ENCODE data around the gene KLK7.

The KLK7 gene

GRCh38 chr19:50983625-50984292, at the start of gene KLK7:
KLK7 (minus strand) TSS chr19:50983917; CDS start chr19:50982399, 1,518 bp downstream.
- no peaks in the 10 kb centered on the region for H3K9me3 ChIP-seq (ENCODE audit: low read length)
- peaks cover 4% of the 10 kb centered on the region for H3K27me3 ChIP-seq (ENCODE audit: insufficient read depth, low read length)
- no peak within 1 kb of the TSS for H3K4me3 ChIP-seq (ENCODE audit: low read length)
- no peaks in the 10 kb centered on the region for H3K36me3 ChIP-seq (ENCODE audit: insufficient read depth, low read length)
- H3K4me1 ChIP-seq (ENCODE audit: insufficient read depth, low read length) = peaks cover 7% of the 10 kb centered on the region
- no peak within 1 kb of the TSS for H2AFZ ChIP-seq (ENCODE audit: low read depth, low read length)

- no peaks in the 10 kb centered on the region for H3K36me3 ChIP-seq (ENCODE audit: insufficient read depth, low read length)
- peaks cover 17% of the 10 kb centered on the region for H3K27me3 ChIP-seq (ENCODE audit: insufficient read depth, low read length)
These were observed 48.1 kb upstream of the KLK7 start for GRCh38 chr19:51031880-51032225.

GRCh38 chr19:51031220-51031879, 47.6 kb upstream of the KLK7 start:
- Histone ChIP-seq H3K4me1 (ENCODE audit: insufficient read depth, low read length) (no peaks in the 10 kb centered on the region), H2AFZ (ENCODE audit: low read depth, low read length) (no peak overlapping the region), H3K36me3 (ENCODE audit: insufficient read depth, low read length) (no peaks in the 10 kb centered on the region), H3K4me3 (ENCODE audit: low read length) (no peak overlapping the region), H3K27me3 (ENCODE audit: insufficient read depth, low read length) (peaks cover 22% of the 10 kb centered on the region), H3K9me3 (ENCODE audit: low read length) (no peaks in the 10 kb centered on the region)

More at GRCh38 chr19:51031880-51032225, 48.1 kb upstream of the KLK7 start:
- H3K4me3 ChIP-seq (ENCODE audit: low read length) = no peak overlapping the region
- H3K4me1 ChIP-seq (ENCODE audit: insufficient read depth, low read length) = no peaks in the 10 kb centered on the region
- no peak overlapping the region for H2AFZ ChIP-seq (ENCODE audit: low read depth, low read length)
- no peaks in the 10 kb centered on the region for H3K9me3 ChIP-seq (ENCODE audit: low read length)

GRCh38 chr19:51030631-51031030, 46.9 kb upstream of the KLK7 start:
- Histone ChIP-seq H3K36me3 (ENCODE audit: insufficient read depth, low read length) (no peaks in the 10 kb centered on the region), H3K4me1 (ENCODE audit: insufficient read depth, low read length) (no peaks in the 10 kb centered on the region), H3K9me3 (ENCODE audit: low read length) (no peaks in the 10 kb centered on the region), H3K27me3 (ENCODE audit: insufficient read depth, low read length) (peaks cover 29% of the 10 kb centered on the region), H3K4me3 (ENCODE audit: low read length) (no peak overlapping the region), H2AFZ (ENCODE audit: low read depth, low read length) (no peak overlapping the region)

GRCh38 chr19:51029718-51030117, 46.0 kb upstream of the KLK7 start:
- no peaks in the 10 kb centered on the region for H3K36me3 ChIP-seq (ENCODE audit: insufficient read depth, low read length)
- H3K4me1 ChIP-seq (ENCODE audit: insufficient read depth, low read length) = no peaks in the 10 kb centered on the region
- H3K9me3 ChIP-seq (ENCODE audit: low read length) = no peaks in the 10 kb centered on the region
- no peak overlapping the region for H3K4me3 ChIP-seq (ENCODE audit: low read length)
- peaks cover 26% of the 10 kb centered on the region for H3K27me3 ChIP-seq (ENCODE audit: insufficient read depth, low read length)
- H2AFZ ChIP-seq (ENCODE audit: low read depth, low read length) = no peak overlapping the region

- peaks cover 37% of the 10 kb centered on the region for H3K27me3 ChIP-seq (ENCODE audit: insufficient read depth, low read length)
These were observed 44.2 kb upstream of the KLK7 start for GRCh38 chr19:51027873-51028272.

GRCh38 chr19:51027126-51027806, 43.5 kb upstream of the KLK7 start:
- Histone ChIP-seq H3K27me3 (ENCODE audit: insufficient read depth, low read length) (peaks cover 43% of the 10 kb centered on the region), H3K36me3 (ENCODE audit: insufficient read depth, low read length) (no peaks in the 10 kb centered on the region), H3K9me3 (ENCODE audit: low read length) (no peaks in the 10 kb centered on the region), H2AFZ (ENCODE audit: low read depth, low read length) (no peak overlapping the region), H3K4me1 (ENCODE audit: insufficient read depth, low read length) (no peaks in the 10 kb centered on the region), H3K4me3 (ENCODE audit: low read length) (no peak overlapping the region)

More at GRCh38 chr19:51027873-51028272, 44.2 kb upstream of the KLK7 start:
- no peaks in the 10 kb centered on the region for H3K4me1 ChIP-seq (ENCODE audit: insufficient read depth, low read length)
- H3K9me3 ChIP-seq (ENCODE audit: low read length) = no peaks in the 10 kb centered on the region
- no peak overlapping the region for H2AFZ ChIP-seq (ENCODE audit: low read depth, low read length)
- H3K4me3 ChIP-seq (ENCODE audit: low read length) = no peak overlapping the region
- H3K36me3 ChIP-seq (ENCODE audit: insufficient read depth, low read length) = no peaks in the 10 kb centered on the region

- H3K36me3 ChIP-seq (ENCODE audit: insufficient read depth, low read length) = no peaks in the 10 kb centered on the region
- H3K27me3 ChIP-seq (ENCODE audit: insufficient read depth, low read length) = peaks cover 44% of the 10 kb centered on the region
These were observed 42.8 kb upstream of the KLK7 start, which contains the start of gene KLK11 for GRCh38 chr19:51026554-51026831. KLK11 (minus strand) TSS chr19:51026616; CDS start chr19:51025631, 985 bp downstream.

GRCh38 chr19:51025809-51026553, 42.3 kb upstream of the KLK7 start:
- no peaks in the 10 kb centered on the region for H3K9me3 ChIP-seq (ENCODE audit: low read length)
- H3K36me3 ChIP-seq (ENCODE audit: insufficient read depth, low read length) = no peaks in the 10 kb centered on the region
- no peaks in the 10 kb centered on the region for H3K4me1 ChIP-seq (ENCODE audit: insufficient read depth, low read length)
- no peak overlapping the region for H2AFZ ChIP-seq (ENCODE audit: low read depth, low read length)
- H3K27me3 ChIP-seq (ENCODE audit: insufficient read depth, low read length) = peaks cover 44% of the 10 kb centered on the region
- no peak overlapping the region for H3K4me3 ChIP-seq (ENCODE audit: low read length)

More at GRCh38 chr19:51026554-51026831, 42.8 kb upstream of the KLK7 start, which contains the start of gene KLK11:
- no peak within 1 kb of the TSS for H3K4me3 ChIP-seq (ENCODE audit: low read length)
- H2AFZ ChIP-seq (ENCODE audit: low read depth, low read length) = no peak within 1 kb of the TSS
- H3K4me1 ChIP-seq (ENCODE audit: insufficient read depth, low read length) = no peaks in the 10 kb centered on the region
- no peaks in the 10 kb centered on the region for H3K9me3 ChIP-seq (ENCODE audit: low read length)

GRCh38 chr19:51025401-51025800, 41.7 kb upstream of the KLK7 start:
- Histone ChIP-seq H3K4me1 (ENCODE audit: insufficient read depth, low read length) (no peaks in the 10 kb centered on the region), H3K9me3 (ENCODE audit: low read length) (no peaks in the 10 kb centered on the region)

GRCh38 chr19:51024924-51025323, 41.2 kb upstream of the KLK7 start:
- no peak overlapping the region for H3K4me3 ChIP-seq (ENCODE audit: low read length)
- H3K9me3 ChIP-seq (ENCODE audit: low read length) = no peaks in the 10 kb centered on the region
- H2AFZ ChIP-seq (ENCODE audit: low read depth, low read length) = no peak overlapping the region
- H3K4me1 ChIP-seq (ENCODE audit: insufficient read depth, low read length) = no peaks in the 10 kb centered on the region
- peaks cover 52% of the 10 kb centered on the region for H3K27me3 ChIP-seq (ENCODE audit: insufficient read depth, low read length)
- no peaks in the 10 kb centered on the region for H3K36me3 ChIP-seq (ENCODE audit: insufficient read depth, low read length)

More at GRCh38 chr19:51025401-51025800, 41.7 kb upstream of the KLK7 start:
- H3K36me3 ChIP-seq (ENCODE audit: insufficient read depth, low read length) = no peaks in the 10 kb centered on the region
- H2AFZ ChIP-seq (ENCODE audit: low read depth, low read length) = no peak overlapping the region
- H3K4me3 ChIP-seq (ENCODE audit: low read length) = no peak overlapping the region
- H3K27me3 ChIP-seq (ENCODE audit: insufficient read depth, low read length) = peaks cover 48% of the 10 kb centered on the region

- H3K4me1 ChIP-seq (ENCODE audit: insufficient read depth, low read length) = no peaks in the 10 kb centered on the region
- H3K36me3 ChIP-seq (ENCODE audit: insufficient read depth, low read length) = no peaks in the 10 kb centered on the region
- H2AFZ ChIP-seq (ENCODE audit: low read depth, low read length) = no peak overlapping the region
- H3K4me3 ChIP-seq (ENCODE audit: low read length) = no peak overlapping the region
- peaks cover 62% of the 10 kb centered on the region for H3K27me3 ChIP-seq (ENCODE audit: insufficient read depth, low read length)
- no peaks in the 10 kb centered on the region for H3K9me3 ChIP-seq (ENCODE audit: low read length)
These were observed 40.2 kb upstream of the KLK7 start for GRCh38 chr19:51023946-51024345.

GRCh38 chr19:51022526-51022925, 38.8 kb upstream of the KLK7 start:
- peaks cover 63% of the 10 kb centered on the region for H3K27me3 ChIP-seq (ENCODE audit: insufficient read depth, low read length)
- no peak overlapping the region for H2AFZ ChIP-seq (ENCODE audit: low read depth, low read length)
- no peaks in the 10 kb centered on the region for H3K9me3 ChIP-seq (ENCODE audit: low read length)
- H3K36me3 ChIP-seq (ENCODE audit: insufficient read depth, low read length) = no peaks in the 10 kb centered on the region
- no peaks in the 10 kb centered on the region for H3K4me1 ChIP-seq (ENCODE audit: insufficient read depth, low read length)
- no peak overlapping the region for H3K4me3 ChIP-seq (ENCODE audit: low read length)
